Mesendoderm (in vitro differentiated cells): ENCODE measurements around the gene NXPH1.

Source experiments
- DNase-seq: peaks from one replicate; pipeline ENCODE4 v3.0.0; 2013
- H2AK5ac ChIP-seq: 2 replicates; pipeline ENCODE4 v1.6.1; 2013; ENCODE audit warnings: low read length, inconsistent platforms
- H2BK120ac ChIP-seq: 2 replicates; pipeline ENCODE4 v1.6.1; 2013; ENCODE audit warnings: low read depth, mild to moderate bottlenecking, low read length, moderate library complexity, mixed read lengths
- H2BK15ac ChIP-seq: replicated peaks from 2 replicates; pipeline ENCODE4 v1.6.1; 2013; ENCODE audit warnings: low read depth, mild to moderate bottlenecking, moderate library complexity
- H2BK5ac ChIP-seq: 2 replicates; pipeline ENCODE4 v1.6.1; 2013; ENCODE audit warnings: low read length, inconsistent platforms
- H3K18ac ChIP-seq: 2 replicates; pipeline ENCODE4 v1.6.1; 2013; ENCODE audit warnings: mild to moderate bottlenecking, low read length, mixed read lengths
- H3K23ac ChIP-seq: one replicate; pipeline ENCODE4 v1.6.1; 2013; ENCODE audit warnings: low read length
- H3K27ac ChIP-seq: 2 replicates; pipeline ENCODE4 v1.5.1; 2013; ENCODE audit warnings: low read depth, mild to moderate bottlenecking, inconsistent platforms, low read length, moderate library complexity
- H3K27me3 ChIP-seq: 2 replicates; pipeline ENCODE4 v1.6.1; 2013; ENCODE audit warnings: low read length, control low read depth, mild to moderate bottlenecking, inconsistent platforms; ENCODE audit not compliant: insufficient read depth, poor library complexity
- H3K36me3 ChIP-seq: 2 replicates; pipeline ENCODE4 v1.6.1; 2013; ENCODE audit warnings: low read length, inconsistent platforms; ENCODE audit not compliant: control insufficient read depth, insufficient read depth
- H3K4ac ChIP-seq: one replicate; pipeline ENCODE4 v1.6.1; 2013; ENCODE audit warnings: low read depth, mild to moderate bottlenecking, low read length, moderate library complexity
- H3K4me1 ChIP-seq: 2 replicates; pipeline ENCODE4 v1.6.1; 2013; ENCODE audit warnings: low read depth, low read length, inconsistent platforms; ENCODE audit not compliant: control insufficient read depth
- H3K4me2 ChIP-seq: 2 replicates; pipeline ENCODE4 v1.6.1; 2013; ENCODE audit warnings: low read length
- H3K4me3 ChIP-seq: 2 replicates; pipeline ENCODE4 v1.5.1; 2013; ENCODE audit warnings: mild to moderate bottlenecking, low read length
- H3K56ac ChIP-seq: one replicate; pipeline ENCODE4 v1.6.1; 2013; ENCODE audit warnings: low read length
- H3K79me1 ChIP-seq: 2 replicates; pipeline ENCODE4 v1.6.1; 2013; ENCODE audit warnings: low read length, inconsistent platforms
- H3K79me2 ChIP-seq: 2 replicates; pipeline ENCODE4 v1.6.1; 2013; ENCODE audit warnings: mild to moderate bottlenecking, low read length; ENCODE audit not compliant: control insufficient read depth, insufficient read depth
- H3K9ac ChIP-seq: 2 replicates; pipeline ENCODE4 v1.6.1; 2013; ENCODE audit warnings: low read length, inconsistent platforms
- H4K5ac ChIP-seq: one replicate; pipeline ENCODE4 v1.6.1; 2013; ENCODE audit warnings: low read length
- H4K8ac ChIP-seq: one replicate; pipeline ENCODE4 v1.6.1; 2013; ENCODE audit warnings: low read depth, mild to moderate bottlenecking, control low read depth, low read length, moderate library complexity
- WGBS: extraction: QIAGEN DNeasy Blood & Tissue Kit; methylation state at CpG from one replicate; pipeline ENCODE4 v1.1.7; 2013; ENCODE audit warnings: low lambda C conversion rate, missing lambda C conversion rate; ENCODE audit not compliant: insufficient coverage; ENCODE audit errors: extremely low coverage; 5-methylcytosine and 5-hydroxymethylcytosine counted together

NXPH1 gene

GRCh38 chr7:8625612-8626011, 192.2 kb downstream of the NXPH1 start:
- DNase-seq: no peak
- H2BK15ac ChIP-seq: no peak overlapping the region
- no peak overlapping the region for H3K27ac ChIP-seq
- no peaks in the 10 kb centered on the region for H3K4me1 ChIP-seq
- no peak overlapping the region for H3K4me2 ChIP-seq
- no peak overlapping the region for H2BK5ac ChIP-seq
- no peak overlapping the region for H4K5ac ChIP-seq
- H3K27me3 ChIP-seq: no peaks in the 10 kb centered on the region
- H3K23ac ChIP-seq: no peak overlapping the region
- H4K8ac ChIP-seq: no peak overlapping the region
- no peaks in the 10 kb centered on the region for H3K36me3 ChIP-seq
- H2AK5ac ChIP-seq: no peak overlapping the region
- H3K56ac ChIP-seq: no peak overlapping the region
- H2BK120ac ChIP-seq: no peak overlapping the region
- H3K79me1 ChIP-seq: no peaks in the 10 kb centered on the region
- no peak overlapping the region for H3K4ac ChIP-seq
- no peak overlapping the region for H3K9ac ChIP-seq
- no peak overlapping the region for H3K4me3 ChIP-seq
- H3K18ac ChIP-seq: no peak overlapping the region
- H3K79me2 ChIP-seq: no peaks in the 10 kb centered on the region

DNA sequence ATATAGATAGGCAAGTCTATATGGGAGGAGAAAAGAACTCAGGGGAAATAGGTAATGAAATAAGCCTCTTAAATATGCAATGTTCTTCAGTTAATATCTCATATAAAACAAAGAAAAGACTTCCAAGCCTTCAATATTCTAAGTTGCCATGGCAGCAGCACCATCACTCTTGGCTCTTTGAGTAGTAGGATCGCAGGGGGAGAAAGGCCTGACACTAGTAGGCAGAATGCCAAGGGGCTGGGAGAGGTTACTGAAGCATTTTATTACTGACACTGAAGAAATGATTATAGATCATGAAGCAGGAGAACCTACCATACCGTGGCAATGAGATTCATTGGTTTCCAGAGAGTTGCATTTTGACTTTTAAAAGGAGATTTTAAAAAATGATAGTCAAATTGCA, 193.9 kb downstream of the NXPH1 start:
- H3K4me3 ChIP-seq: no peak overlapping the region
- H2BK120ac ChIP-seq: no peak overlapping the region
- no CpG with 5 or more reads among the region's 2 CpGs for WGBS
- no peak overlapping the region for H4K8ac ChIP-seq
- H3K27ac ChIP-seq: no peak overlapping the region
- H3K56ac ChIP-seq: no peak overlapping the region
- H3K4me2 ChIP-seq: no peak overlapping the region
- H3K23ac ChIP-seq: no peak overlapping the region
- H3K18ac ChIP-seq: no peak overlapping the region
- no peak overlapping the region for H2BK15ac ChIP-seq
- no peak overlapping the region for H3K4ac ChIP-seq
- no peak overlapping the region for H2AK5ac ChIP-seq
- no peak overlapping the region for H4K5ac ChIP-seq
- H3K27me3 ChIP-seq: no peaks in the 10 kb centered on the region
- H2BK5ac ChIP-seq: no peak overlapping the region
- no peaks in the 10 kb centered on the region for H3K79me2 ChIP-seq
- no peak overlapping the region for H3K9ac ChIP-seq
- H3K4me1 ChIP-seq: no peaks in the 10 kb centered on the region
- H3K36me3 ChIP-seq: no peaks in the 10 kb centered on the region
- DNase-seq: no peak
- H3K79me1 ChIP-seq: no peaks in the 10 kb centered on the region

DNA sequence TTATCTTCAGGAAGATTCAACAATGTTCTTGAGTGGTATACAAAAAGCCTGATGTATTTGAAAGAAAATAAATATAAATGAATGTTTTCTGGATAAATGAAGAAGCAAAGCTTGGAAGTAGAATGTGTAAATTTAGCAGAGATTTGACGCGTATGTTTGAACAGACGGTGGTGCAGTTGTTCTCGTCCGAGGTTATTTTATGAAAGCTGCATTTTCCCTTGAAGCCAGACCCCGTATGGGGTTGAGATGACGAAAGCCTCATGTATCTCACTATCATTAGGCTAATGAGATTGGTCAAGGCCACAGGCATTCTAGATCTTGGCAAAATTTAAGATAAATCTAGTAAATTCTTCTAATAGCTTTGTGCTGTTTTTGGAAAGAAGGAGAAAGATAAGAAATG, 195.2 kb downstream of the NXPH1 start:
- H3K9ac ChIP-seq: no peak overlapping the region
- no peak overlapping the region for H3K18ac ChIP-seq
- no peak overlapping the region for H2BK15ac ChIP-seq
- H3K79me1 ChIP-seq: no peaks in the 10 kb centered on the region
- H4K8ac ChIP-seq: no peak overlapping the region
- H3K27ac ChIP-seq: no peak overlapping the region
- H3K36me3 ChIP-seq: no peaks in the 10 kb centered on the region
- H2AK5ac ChIP-seq: no peak overlapping the region
- H2BK5ac ChIP-seq: no peak overlapping the region
- H3K79me2 ChIP-seq: no peaks in the 10 kb centered on the region
- H3K56ac ChIP-seq: no peak overlapping the region
- H3K4me1 ChIP-seq: no peaks in the 10 kb centered on the region
- H3K4me3 ChIP-seq: no peak overlapping the region
- H4K5ac ChIP-seq: no peak overlapping the region
- WGBS: 100% methylated on average over 2 of the region's 7 CpGs
- H3K23ac ChIP-seq: no peak overlapping the region
- no peak overlapping the region for H2BK120ac ChIP-seq
- DNase-seq: no peak
- H3K4ac ChIP-seq: no peak overlapping the region
- H3K4me2 ChIP-seq: no peak overlapping the region
- H3K27me3 ChIP-seq: no peaks in the 10 kb centered on the region

GRCh38 chr7:8629504-8629903, 196.1 kb downstream of the NXPH1 start:
- Histone ChIP-seq H3K4me1 (no peaks in the 10 kb centered on the region), H3K23ac (no peak overlapping the region), H4K5ac (no peak overlapping the region), H3K4me3 (no peak overlapping the region), H2BK15ac (no peak overlapping the region), H3K4me2 (no peak overlapping the region), H3K27ac (no peak overlapping the region), H3K9ac (no peak overlapping the region), H3K79me1 (no peaks in the 10 kb centered on the region), H4K8ac (no peak overlapping the region), H2BK120ac (no peak overlapping the region), H2BK5ac (no peak overlapping the region), H2AK5ac (no peak overlapping the region), H3K79me2 (no peaks in the 10 kb centered on the region), H3K27me3 (no peaks in the 10 kb centered on the region), H3K56ac (no peak overlapping the region), H3K18ac (no peak overlapping the region), H3K36me3 (no peaks in the 10 kb centered on the region), H3K4ac (no peak overlapping the region)
- no CpG with 5 or more reads among the region's 3 CpGs for whole genome bisulfite sequencing
- no peak for DNase-seq

DNA sequence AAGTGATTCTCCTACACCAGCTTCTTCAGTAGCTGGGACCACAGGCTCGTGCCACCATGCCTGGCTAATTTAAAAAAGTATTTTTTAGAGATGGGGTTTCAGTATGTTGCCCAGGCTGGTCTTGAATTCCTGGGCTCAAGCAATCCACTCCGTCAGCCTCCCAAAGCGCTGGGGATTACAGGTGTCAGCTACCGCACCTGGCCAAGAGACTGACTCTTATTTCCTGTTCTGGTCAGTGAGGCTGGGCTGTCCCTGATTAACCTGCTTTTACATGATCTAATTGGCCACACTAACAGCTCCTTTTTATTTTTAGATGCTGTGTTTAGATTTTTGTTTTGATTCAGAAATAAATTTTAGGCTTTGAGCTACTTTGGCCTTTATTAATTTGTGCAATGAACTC, 203.9 kb downstream of the NXPH1 start:
- Histone ChIP-seq H3K27ac (no peak overlapping the region), H2BK120ac (no peak overlapping the region), H3K36me3 (no peaks in the 10 kb centered on the region)

GRCh38 chr7:8638076-8638475, 204.7 kb downstream of the NXPH1 start:
- Histone ChIP-seq H3K18ac (no peak overlapping the region), H3K4me2 (no peak overlapping the region), H3K9ac (no peak overlapping the region), H3K4me1 (no peaks in the 10 kb centered on the region), H2BK120ac (no peak overlapping the region), H2BK5ac (no peak overlapping the region), H3K56ac (no peak overlapping the region), H3K4ac (no peak overlapping the region), H2BK15ac (no peak overlapping the region), H3K27me3 (no peaks in the 10 kb centered on the region), H3K79me2 (no peaks in the 10 kb centered on the region), H3K79me1 (no peaks in the 10 kb centered on the region), H3K23ac (no peak overlapping the region), H4K5ac (no peak overlapping the region), H4K8ac (no peak overlapping the region), H3K4me3 (no peak overlapping the region), H3K36me3 (no peaks in the 10 kb centered on the region), H3K27ac (no peak overlapping the region), H2AK5ac (no peak overlapping the region)
- WGBS: no CpG with 5 or more reads among the region's 7 CpGs
- no peak for DNase-seq

More for the DNA sequence above, 203.9 kb downstream of the NXPH1 start:
- no peak overlapping the region for H2BK15ac ChIP-seq
- no peak overlapping the region for H4K5ac ChIP-seq
- no peaks in the 10 kb centered on the region for H3K27me3 ChIP-seq
- no peak overlapping the region for H2AK5ac ChIP-seq
- H3K79me2 ChIP-seq: no peaks in the 10 kb centered on the region
- no peak for DNase-seq
- H2BK5ac ChIP-seq: no peak overlapping the region
- no peak overlapping the region for H4K8ac ChIP-seq
- H3K4me2 ChIP-seq: no peak overlapping the region
- no peaks in the 10 kb centered on the region for H3K4me1 ChIP-seq
- no peak overlapping the region for H3K56ac ChIP-seq
- H3K4ac ChIP-seq: no peak overlapping the region
- H3K9ac ChIP-seq: no peak overlapping the region
- WGBS: no CpG with 5 or more reads among the region's 4 CpGs
- no peak overlapping the region for H3K4me3 ChIP-seq
- no peaks in the 10 kb centered on the region for H3K79me1 ChIP-seq
- H3K23ac ChIP-seq: no peak overlapping the region
- H3K18ac ChIP-seq: no peak overlapping the region
